AG04450 (cell line): Measurements from ENCODE around the gene C6orf52. TPM values are rescaled to one million over a fixed set of nuclear protein-coding genes. Genes with fewer than 3 reads are reported as not detected.

Experiments
- CTCF ChIA-PET: fragments of 300-600, 350-600 bp; formaldehyde crosslinking; extraction: SDS; loops from one replicate; lab custom pipeline; 2022; ENCODE audit warnings: antibody characterized with exemption, inconsistent platforms; lab: Charles Lee
- POLR2A ChIA-PET: fragments of 350-600 bp; formaldehyde crosslinking; extraction: SDS; loops from one replicate; lab custom pipeline; 2021; ENCODE audit warnings: antibody characterized with exemption, inconsistent platforms; lab: Yijun Ruan, JAX
- DNase-seq: peaks from one replicate; pipeline ENCODE4 v3.0.0-alpha.2; 2011; ENCODE audit warnings: low read depth, low spot score
- H3K27ac ChIP-seq: one replicate; pipeline ENCODE4 v1.5.1; 2012; ENCODE audit warnings: low read depth, low read length, control low read depth
- H3K27me3 ChIP-seq: one replicate; pipeline ENCODE4 v1.6.0; 2012; ENCODE audit warnings: low read length; ENCODE audit not compliant: control insufficient read depth, insufficient read depth
- H3K4me3 ChIP-seq: 2 replicates; pipeline ENCODE4 v1.5.1; 2011; ENCODE audit warnings: mild to moderate bottlenecking, low read depth, low read length, control low read depth
- H3K9me3 ChIP-seq: 2 replicates; pipeline ENCODE4 v1.5.1; 2012; ENCODE audit warnings: low read length; ENCODE audit not compliant: control insufficient read depth, insufficient read depth
- polyA plus RNA-seq: library from polyadenylated mRNA; depleted of rRNA; stranded (reverse); fragments of >200 nt; gene quantifications from 2 replicates; pipeline ENCODE4 v1.2.3, GENCODE V29; 2011
- TF ChIP-seq, protein P1 (sequence below): IDR thresholded peaks from 2 replicates; pipeline ENCODE4 v1.5.1; 2011; ENCODE audit warnings: low read depth, low read length, control low read depth, inconsistent platforms

Gene C6orf52
- polyA plus RNA-seq, 1 experiment: 0.74 TPM

DNA sequence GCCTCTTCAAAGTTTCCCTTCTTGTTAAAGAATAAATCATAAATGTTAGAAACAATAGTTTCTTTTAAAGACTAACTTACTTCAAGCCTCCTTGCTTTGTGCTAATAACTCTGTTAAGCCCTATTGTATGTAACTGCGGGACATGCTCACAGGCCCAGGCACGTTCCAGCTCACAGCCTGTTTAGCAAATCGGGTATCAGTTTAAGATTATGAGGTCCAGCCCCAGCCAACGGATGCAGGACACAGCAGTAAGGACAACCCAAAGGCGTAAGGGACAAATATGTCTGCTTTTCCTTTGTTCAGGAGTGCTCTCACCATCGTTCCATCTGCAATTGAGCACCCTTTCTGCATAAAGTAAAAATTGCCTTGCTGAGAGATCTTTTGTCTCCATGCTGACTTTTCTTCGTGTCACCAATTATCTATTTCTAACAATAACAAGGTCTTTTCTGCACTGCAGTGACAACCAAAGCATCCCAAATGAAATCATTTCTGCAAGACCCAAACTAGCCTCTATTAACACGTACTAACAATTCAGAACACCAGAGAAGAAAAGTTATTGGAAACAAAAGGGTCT lies 1.4 kb downstream of the C6orf52 start:
- TF ChIP-seq, protein P1, sequence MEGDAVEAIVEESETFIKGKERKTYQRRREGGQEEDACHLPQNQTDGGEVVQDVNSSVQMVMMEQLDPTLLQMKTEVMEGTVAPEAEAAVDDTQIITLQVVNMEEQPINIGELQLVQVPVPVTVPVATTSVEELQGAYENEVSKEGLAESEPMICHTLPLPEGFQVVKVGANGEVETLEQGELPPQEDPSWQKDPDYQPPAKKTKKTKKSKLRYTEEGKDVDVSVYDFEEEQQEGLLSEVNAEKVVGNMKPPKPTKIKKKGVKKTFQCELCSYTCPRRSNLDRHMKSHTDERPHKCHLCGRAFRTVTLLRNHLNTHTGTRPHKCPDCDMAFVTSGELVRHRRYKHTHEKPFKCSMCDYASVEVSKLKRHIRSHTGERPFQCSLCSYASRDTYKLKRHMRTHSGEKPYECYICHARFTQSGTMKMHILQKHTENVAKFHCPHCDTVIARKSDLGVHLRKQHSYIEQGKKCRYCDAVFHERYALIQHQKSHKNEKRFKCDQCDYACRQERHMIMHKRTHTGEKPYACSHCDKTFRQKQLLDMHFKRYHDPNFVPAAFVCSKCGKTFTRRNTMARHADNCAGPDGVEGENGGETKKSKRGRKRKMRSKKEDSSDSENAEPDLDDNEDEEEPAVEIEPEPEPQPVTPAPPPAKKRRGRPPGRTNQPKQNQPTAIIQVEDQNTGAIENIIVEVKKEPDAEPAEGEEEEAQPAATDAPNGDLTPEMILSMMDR: no peak
- Histone ChIP-seq H3K27me3 (no peaks in the 10 kb centered on the region), H3K27ac (no peak overlapping the region), H3K4me3 (peak overlapping the region; percentile 77), H3K9me3 (no peaks in the 10 kb centered on the region)
- DNase-seq: no peak
- ChIA-PET POLR2A (no interaction called here), CTCF (interaction anchor here (1.4 kb wide), 1 partner anchor 182 kb away, joined by 5 read pairs; no protein-coding TSS in a partner anchor)

DNA sequence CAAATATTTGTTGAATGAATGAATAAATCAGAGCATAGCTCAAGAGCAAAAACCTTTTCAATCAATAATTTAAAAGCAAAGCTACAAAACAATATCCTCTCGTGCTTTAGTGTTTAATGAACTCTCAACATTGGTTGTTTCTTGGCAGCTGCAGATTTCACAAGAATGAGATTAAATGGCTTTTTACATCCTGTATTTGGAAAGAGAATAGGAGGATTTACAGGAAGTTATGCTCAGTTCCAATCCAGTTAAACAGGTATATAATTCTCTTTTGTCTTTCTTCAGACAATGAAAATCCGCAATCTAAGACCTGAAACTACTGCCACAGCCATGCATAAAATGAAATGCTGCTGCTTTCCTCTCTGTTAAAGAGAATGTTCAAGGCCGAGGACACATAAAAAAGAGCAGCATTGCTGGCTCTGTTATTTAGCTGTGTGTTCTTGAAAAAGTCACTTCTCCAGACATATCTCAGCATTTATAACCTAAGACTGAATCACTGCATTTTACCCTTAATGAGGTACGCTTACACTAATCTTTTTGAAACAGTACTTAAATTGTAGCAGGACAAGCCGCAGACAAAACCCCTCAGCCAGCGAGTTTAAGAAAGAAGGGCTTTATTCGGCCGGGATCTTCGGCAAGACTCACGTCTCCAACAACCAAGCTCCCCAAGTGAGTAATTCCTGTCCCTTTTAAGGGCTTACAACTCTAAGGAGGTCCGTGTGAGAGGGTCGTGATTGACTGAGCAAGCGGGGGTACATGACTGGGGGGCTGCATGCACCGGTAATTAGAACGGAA lies 3.6 kb downstream of the C6orf52 start:
- TF ChIP-seq, protein P1: no peak
- no peak for DNase-seq
- ChIA-PET CTCF (interaction anchor here (0.7 kb wide), 1 partner anchor 157 kb away, joined by 3 read pairs; no protein-coding TSS in a partner anchor), POLR2A (no interaction called here)
- no peak overlapping the region for H3K27ac ChIP-seq
- H3K4me3 ChIP-seq: no peak overlapping the region
- H3K27me3 ChIP-seq: peaks cover 7% of the 10 kb centered on the region
- no peaks in the 10 kb centered on the region for H3K9me3 ChIP-seq

DNA sequence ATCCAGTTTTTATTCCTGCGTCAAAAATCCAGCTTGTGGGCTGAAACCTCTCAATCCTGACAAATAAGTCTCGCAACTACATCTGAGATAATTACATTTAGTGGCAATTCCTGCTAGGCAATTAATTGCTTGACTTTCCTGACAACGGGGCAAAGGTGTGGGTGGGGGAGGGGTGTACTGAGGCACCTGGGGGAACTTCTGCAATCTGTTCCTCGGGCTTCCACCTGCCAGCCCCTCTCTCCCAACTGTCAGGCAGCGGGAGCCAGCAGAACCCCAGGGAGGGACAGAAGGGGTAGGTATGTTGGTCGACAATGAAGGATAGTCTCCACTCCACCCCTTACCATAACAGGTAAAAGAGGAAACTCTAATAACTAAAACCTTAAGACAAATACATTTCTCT lies 6.8 kb downstream of the C6orf52 start:
- no peak for DNase-seq
- no peak overlapping the region for H3K27ac ChIP-seq
- H3K4me3 ChIP-seq: no peak overlapping the region
- CTCF ChIA-PET: no interaction called here
- TF ChIP-seq, protein P1: no peak
- POLR2A ChIA-PET: no interaction called here
- H3K27me3 ChIP-seq: peaks cover 14% of the 10 kb centered on the region
- H3K9me3 ChIP-seq: no peaks in the 10 kb centered on the region

DNA sequence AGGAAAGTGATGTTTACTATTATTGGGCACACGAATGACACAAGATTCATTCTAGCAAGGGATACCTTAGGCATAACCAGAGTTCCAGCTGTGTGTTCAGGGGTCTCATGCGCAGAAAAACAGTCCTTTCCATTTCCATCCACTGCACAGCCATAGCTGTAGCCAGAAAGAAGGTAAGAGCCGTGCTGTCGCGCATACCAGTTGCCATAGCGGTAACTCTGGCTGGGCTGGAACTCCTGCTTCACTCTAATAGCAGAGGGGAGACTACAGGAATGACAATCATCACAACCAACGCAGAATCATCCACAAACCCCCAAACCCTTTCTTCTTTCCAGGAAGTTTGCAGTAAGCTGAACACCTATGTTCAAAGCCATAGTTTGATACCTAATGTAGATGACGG lies 7.5 kb downstream of the C6orf52 start:
- ChIA-PET POLR2A (no interaction called here), CTCF (no interaction called here)
- TF ChIP-seq, protein P1: no peak
- no peaks in the 10 kb centered on the region for H3K9me3 ChIP-seq
- H3K27me3 ChIP-seq: peaks cover 14% of the 10 kb centered on the region
- H3K4me3 ChIP-seq: no peak overlapping the region
- no peak for DNase-seq
- no peak overlapping the region for H3K27ac ChIP-seq
